Measurements from ENCODE around the gene PCDH12.

DNA sequence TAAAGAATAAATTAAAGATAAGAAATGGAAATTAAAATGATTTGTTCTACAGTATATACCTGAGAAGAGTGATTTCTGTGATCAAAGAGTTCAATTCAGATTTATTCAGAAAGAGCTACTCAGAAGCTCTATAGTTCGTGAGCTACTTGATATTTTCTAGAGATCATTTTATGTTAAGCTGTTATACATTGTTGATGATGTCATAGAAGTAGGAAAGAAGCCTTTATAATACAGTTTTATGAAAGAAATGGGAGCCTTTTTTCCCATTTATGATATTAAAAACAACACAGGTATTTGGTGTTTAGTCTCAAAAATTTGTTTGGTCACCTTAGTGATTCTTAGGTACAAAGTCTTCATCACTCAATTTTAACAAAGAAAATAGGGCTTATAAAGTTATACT lies 31.7 kb upstream of the PCDH12 start:
- TF ChIP-seq, protein P1, sequence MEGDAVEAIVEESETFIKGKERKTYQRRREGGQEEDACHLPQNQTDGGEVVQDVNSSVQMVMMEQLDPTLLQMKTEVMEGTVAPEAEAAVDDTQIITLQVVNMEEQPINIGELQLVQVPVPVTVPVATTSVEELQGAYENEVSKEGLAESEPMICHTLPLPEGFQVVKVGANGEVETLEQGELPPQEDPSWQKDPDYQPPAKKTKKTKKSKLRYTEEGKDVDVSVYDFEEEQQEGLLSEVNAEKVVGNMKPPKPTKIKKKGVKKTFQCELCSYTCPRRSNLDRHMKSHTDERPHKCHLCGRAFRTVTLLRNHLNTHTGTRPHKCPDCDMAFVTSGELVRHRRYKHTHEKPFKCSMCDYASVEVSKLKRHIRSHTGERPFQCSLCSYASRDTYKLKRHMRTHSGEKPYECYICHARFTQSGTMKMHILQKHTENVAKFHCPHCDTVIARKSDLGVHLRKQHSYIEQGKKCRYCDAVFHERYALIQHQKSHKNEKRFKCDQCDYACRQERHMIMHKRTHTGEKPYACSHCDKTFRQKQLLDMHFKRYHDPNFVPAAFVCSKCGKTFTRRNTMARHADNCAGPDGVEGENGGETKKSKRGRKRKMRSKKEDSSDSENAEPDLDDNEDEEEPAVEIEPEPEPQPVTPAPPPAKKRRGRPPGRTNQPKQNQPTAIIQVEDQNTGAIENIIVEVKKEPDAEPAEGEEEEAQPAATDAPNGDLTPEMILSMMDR (IDR thresholded peaks at IDR 0.05): no peak
- TF ChIP-seq POLR2A (IDR thresholded peaks at IDR 0.05): no peak
